ENCODE measurements around the gene MYH7.

GRCh38 chr14:23445773-23446172 lies 10.3 kb upstream of the MYH7 start:
- TF ChIP-seq EZH2 (IDR thresholded peaks at IDR 0.05; ENCODE audit: insufficient read depth, low read length) (no peak), CTCF (IDR thresholded peaks at IDR 0.05; ENCODE audit: insufficient read depth, low read depth, low read length) (no peak)

Data from astrocyte (in vitro differentiated cells and primary cell).